Hypothalamus (tissue), 51 donors: ENCODE data around the gene ROMO1.
"Not testable (repeated sequence)": the region's sequence is repeated elsewhere in the genome, so short reads cannot be mapped to it uniquely, and the experiment has no call there.

Experiments used
- DNase-seq, 51 donors: peaks; one replicate each; lab custom pipeline; 2025; lab: John Stamatoyannopoulos, UW

The ROMO1 gene

DNA sequence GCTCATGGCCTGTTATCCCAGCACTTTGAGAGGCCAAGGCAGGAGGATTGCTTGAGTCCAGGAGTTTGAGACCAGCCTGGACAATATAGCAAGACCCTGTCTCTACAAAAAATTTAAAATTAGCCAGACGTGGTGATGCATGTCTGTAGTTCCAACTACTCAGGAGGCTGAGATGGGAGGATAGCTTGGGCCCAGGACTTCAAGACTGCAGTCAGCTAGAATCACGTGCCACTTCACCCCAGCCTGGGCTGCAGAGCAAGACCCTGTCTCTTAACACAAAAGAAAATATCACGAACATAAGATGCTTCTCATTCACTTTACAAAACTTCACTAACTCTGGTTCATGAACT is 45.3 kb downstream of the ROMO1 start:
- not testable (repeated sequence) for DNase-seq
